ENCODE data around the gene SRRM4.

Gene SRRM4

DNA sequence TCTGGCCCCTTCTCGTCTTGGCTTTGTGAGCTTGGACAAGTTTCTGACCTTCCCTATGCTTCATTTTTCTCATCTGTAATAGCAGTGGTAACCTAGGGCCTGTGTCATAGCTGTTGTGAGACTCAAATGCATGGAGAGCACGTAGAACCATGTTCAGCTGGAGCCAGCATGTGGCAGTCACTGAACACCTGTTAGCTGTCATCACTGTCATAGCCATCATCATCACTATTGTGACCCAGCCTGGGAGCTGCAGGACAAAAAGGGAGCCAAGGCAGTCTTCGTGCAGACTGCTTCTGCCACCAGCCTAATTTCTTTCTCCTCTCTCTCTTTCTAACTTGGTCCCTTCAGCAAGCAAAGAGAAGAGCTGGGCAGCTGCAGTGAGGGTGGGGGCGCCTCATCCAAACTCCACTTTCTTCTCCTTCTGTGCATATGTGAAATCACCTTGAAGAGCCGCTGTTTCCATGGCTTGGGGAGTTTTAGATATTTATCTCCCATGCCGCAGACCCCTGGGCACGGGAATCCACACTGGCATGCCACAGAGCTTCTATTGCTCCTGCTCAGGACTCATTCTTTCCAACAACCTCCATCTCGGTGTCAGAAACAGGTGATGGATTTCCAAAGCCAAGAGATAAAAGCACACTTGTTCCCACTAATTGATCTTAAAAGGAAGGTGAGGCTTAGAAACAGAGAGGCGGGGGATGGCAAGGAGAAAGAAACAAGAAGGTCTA lies 87.0 kb downstream of the SRRM4 start:
- Histone ChIP-seq H3K9me3 (ENCODE audit: control insufficient read depth in 2 of 2, low read length in 2 of 2) (no peaks in the 10 kb centered on the region), H3K4me1 (ENCODE audit: control insufficient read depth in 2 of 2, insufficient read depth in 2 of 2, low read length in 2 of 2) (no peaks in the 10 kb centered on the region), H3K9ac (ENCODE audit: low read depth in 1 of 2, low read length in 2 of 2) (no peak overlapping the region), H3K36me3 (ENCODE audit: control insufficient read depth in 2 of 2, insufficient read depth in 2 of 2, low read length in 2 of 2) (no peaks in the 10 kb centered on the region), H3K4me3 (ENCODE audit: low read length in 2 of 2) (no peak overlapping the region), H3K27me3 (ENCODE audit: control insufficient read depth in 2 of 2, insufficient read depth in 2 of 2, low read length in 2 of 2) (no peaks in the 10 kb centered on the region), H3K27ac (ENCODE audit: low read depth in 2 of 2, low read length in 2 of 2) (no peak overlapping the region)

DNA sequence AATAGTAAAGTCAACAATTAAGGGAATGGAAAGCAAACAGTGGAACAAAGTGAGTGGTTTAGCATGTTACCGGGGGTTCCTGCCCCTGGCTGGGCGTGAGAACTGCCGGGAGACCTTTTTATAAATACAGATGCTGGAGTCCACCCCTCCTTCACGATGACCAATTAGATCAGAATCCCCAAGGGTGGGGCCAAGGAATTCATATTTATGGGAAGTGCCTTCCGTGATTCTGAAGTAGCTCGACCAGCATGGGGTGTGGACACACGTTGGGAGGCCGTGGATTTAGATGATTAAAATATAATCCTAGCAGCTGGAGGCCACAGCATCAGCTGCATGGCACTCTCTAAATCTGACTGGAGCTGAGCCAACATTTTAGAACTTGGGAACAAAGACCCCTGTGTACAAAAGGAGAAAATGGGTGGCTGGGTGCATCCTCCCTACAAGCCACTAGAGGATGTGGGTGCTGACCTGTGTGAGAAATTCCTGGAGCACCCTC lies 87.9 kb downstream of the SRRM4 start:
- Histone ChIP-seq H3K27me3 (ENCODE audit: control insufficient read depth in 2 of 2, insufficient read depth in 2 of 2, low read length in 2 of 2) (no peaks in the 10 kb centered on the region), H3K4me1 (ENCODE audit: control insufficient read depth in 2 of 2, insufficient read depth in 2 of 2, low read length in 2 of 2) (no peaks in the 10 kb centered on the region), H3K4me3 (ENCODE audit: low read length in 2 of 2) (no peak overlapping the region), H3K27ac (ENCODE audit: low read depth in 2 of 2, low read length in 2 of 2) (no peak overlapping the region), H3K36me3 (ENCODE audit: control insufficient read depth in 2 of 2, insufficient read depth in 2 of 2, low read length in 2 of 2) (no peaks in the 10 kb centered on the region), H3K9ac (ENCODE audit: low read depth in 1 of 2, low read length in 2 of 2) (no peak overlapping the region), H3K9me3 (ENCODE audit: control insufficient read depth in 2 of 2, low read length in 2 of 2) (no peaks in the 10 kb centered on the region)

DNA sequence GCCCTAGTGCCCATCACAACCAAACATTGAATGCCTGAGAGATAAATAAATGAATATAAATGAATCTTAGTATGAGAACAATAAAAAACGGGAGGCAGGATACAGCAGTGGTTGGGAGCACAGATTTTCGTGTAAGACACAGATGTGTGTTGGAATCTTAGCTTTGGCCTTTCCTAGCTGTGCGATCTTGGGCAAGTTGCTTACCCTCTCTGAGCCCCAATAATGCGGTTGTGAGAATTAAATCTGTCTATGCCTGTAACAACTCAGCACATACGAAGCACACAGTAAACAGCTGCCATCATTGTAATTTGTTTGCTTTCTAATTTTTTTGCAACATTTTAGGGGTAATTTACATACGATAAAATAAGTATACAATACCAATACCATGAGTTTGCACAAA lies 89.8 kb downstream of the SRRM4 start:
- Histone ChIP-seq H3K27me3 (ENCODE audit: control insufficient read depth in 2 of 2, insufficient read depth in 2 of 2, low read length in 2 of 2) (no peaks in the 10 kb centered on the region), H3K9me3 (ENCODE audit: control insufficient read depth in 2 of 2, low read length in 2 of 2) (no peaks in the 10 kb centered on the region), H3K4me3 (ENCODE audit: low read length in 2 of 2) (no peak overlapping the region), H3K9ac (ENCODE audit: low read depth in 1 of 2, low read length in 2 of 2) (no peak overlapping the region), H3K4me1 (ENCODE audit: control insufficient read depth in 2 of 2, insufficient read depth in 2 of 2, low read length in 2 of 2) (no peaks in the 10 kb centered on the region), H3K27ac (ENCODE audit: low read depth in 2 of 2, low read length in 2 of 2) (no peak overlapping the region), H3K36me3 (ENCODE audit: control insufficient read depth in 2 of 2, insufficient read depth in 2 of 2, low read length in 2 of 2) (no peaks in the 10 kb centered on the region)

DNA sequence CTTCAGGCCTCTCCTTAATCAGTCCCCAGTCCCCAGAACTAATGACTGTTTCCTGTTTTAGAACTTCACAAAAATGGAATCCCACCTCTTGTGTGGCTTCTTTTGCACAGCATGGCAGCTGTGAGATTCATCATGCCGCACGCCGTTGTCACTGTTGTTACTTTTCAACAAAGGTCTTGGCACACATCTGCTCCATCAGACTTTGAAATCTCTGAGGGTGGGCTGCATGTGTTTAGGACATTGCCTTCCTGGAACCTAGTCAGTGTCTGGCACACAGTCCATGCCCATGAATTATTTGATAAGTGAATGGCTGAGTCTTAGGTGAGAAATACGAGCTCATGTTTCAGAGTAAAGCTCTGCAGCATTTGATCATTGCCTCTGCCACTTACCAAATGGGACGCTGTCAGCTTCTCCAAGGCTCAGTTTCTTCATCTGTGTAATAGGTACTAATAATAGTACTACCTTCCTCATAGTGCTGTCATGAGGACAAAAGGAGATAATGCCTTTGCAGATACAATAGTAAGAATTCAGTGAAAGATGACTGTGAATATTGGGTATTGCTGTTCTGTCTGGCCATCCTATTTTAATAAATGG lies 90.4 kb downstream of the SRRM4 start:
- H3K27ac ChIP-seq (ENCODE audit: low read depth in 2 of 2, low read length in 2 of 2), result no peak overlapping the region
- H3K4me3 ChIP-seq (ENCODE audit: low read length in 2 of 2), result no peak overlapping the region
- no peaks in the 10 kb centered on the region for H3K36me3 ChIP-seq (ENCODE audit: control insufficient read depth in 2 of 2, insufficient read depth in 2 of 2, low read length in 2 of 2)
- no peaks in the 10 kb centered on the region for H3K27me3 ChIP-seq (ENCODE audit: control insufficient read depth in 2 of 2, insufficient read depth in 2 of 2, low read length in 2 of 2)
- no peak overlapping the region for H3K9ac ChIP-seq (ENCODE audit: low read depth in 1 of 2, low read length in 2 of 2)
- H3K9me3 ChIP-seq (ENCODE audit: control insufficient read depth in 2 of 2, low read length in 2 of 2), result no peaks in the 10 kb centered on the region
- H3K4me1 ChIP-seq (ENCODE audit: control insufficient read depth in 2 of 2, insufficient read depth in 2 of 2, low read length in 2 of 2), result no peaks in the 10 kb centered on the region

DNA sequence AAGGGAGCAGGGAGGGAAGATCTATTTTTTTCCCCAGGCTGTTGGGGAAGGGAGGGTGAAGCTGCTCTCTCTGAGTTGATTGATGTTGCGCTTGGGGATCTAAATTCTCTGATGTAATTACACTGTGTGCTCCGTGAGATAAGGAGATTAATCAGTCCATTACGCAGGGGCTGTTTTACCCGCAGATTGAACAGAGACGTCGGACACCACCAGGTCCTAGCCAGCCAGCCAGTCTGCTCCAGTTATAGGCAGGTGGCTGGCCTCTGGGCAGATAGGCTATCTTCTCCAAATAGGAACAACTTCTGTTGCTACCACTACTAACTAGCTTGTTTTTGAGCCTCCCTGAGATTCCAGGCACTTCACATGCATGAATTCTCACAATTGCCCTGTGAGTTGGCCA lies 91.1 kb downstream of the SRRM4 start:
- Histone ChIP-seq H3K27ac (ENCODE audit: low read depth in 2 of 2, low read length in 2 of 2) (no peak overlapping the region), H3K4me3 (ENCODE audit: low read length in 2 of 2) (no peak overlapping the region), H3K4me1 (ENCODE audit: control insufficient read depth in 2 of 2, insufficient read depth in 2 of 2, low read length in 2 of 2) (no peaks in the 10 kb centered on the region), H3K9me3 (ENCODE audit: control insufficient read depth in 2 of 2, low read length in 2 of 2) (no peaks in the 10 kb centered on the region), H3K9ac (ENCODE audit: low read depth in 1 of 2, low read length in 2 of 2) (no peak overlapping the region), H3K36me3 (ENCODE audit: control insufficient read depth in 2 of 2, insufficient read depth in 2 of 2, low read length in 2 of 2) (no peaks in the 10 kb centered on the region), H3K27me3 (ENCODE audit: control insufficient read depth in 2 of 2, insufficient read depth in 2 of 2, low read length in 2 of 2) (no peaks in the 10 kb centered on the region)

DNA sequence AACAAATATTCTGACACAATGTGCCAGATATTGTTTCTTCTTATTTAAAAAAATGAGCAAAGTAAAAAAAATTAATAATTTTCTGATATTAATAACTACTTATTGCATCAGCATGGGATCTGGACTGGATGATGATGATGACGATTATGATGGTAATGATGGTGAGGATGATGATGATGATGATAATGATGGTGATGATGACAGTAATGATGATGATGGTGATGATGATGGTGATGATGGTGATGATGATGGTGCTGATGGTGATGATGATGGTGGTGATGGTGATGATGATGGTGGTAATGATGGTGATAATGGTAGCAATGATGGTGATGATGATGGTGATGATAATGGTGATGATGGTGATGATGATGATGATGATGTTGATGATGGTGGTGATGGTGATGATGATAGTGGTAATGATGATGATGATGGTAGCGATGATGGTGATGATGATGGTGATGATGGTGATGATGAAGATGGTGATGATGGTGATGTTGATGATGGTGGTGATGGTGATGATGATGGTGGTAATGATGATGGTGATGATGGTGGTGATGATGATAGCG lies 94.0 kb downstream of the SRRM4 start:
- Histone ChIP-seq H3K36me3 (ENCODE audit: control insufficient read depth in 2 of 2, insufficient read depth in 2 of 2, low read length in 2 of 2) (no peaks in the 10 kb centered on the region), H3K4me1 (ENCODE audit: control insufficient read depth in 2 of 2, insufficient read depth in 2 of 2, low read length in 2 of 2) (no peaks in the 10 kb centered on the region), H3K4me3 (ENCODE audit: low read length in 2 of 2) (no peak overlapping the region), H3K27me3 (ENCODE audit: control insufficient read depth in 2 of 2, insufficient read depth in 2 of 2, low read length in 2 of 2) (no peaks in the 10 kb centered on the region), H3K27ac (ENCODE audit: low read depth in 2 of 2, low read length in 2 of 2) (no peak overlapping the region), H3K9ac (ENCODE audit: low read depth in 1 of 2, low read length in 2 of 2) (no peak overlapping the region), H3K9me3 (ENCODE audit: control insufficient read depth in 2 of 2, low read length in 2 of 2) (no peaks in the 10 kb centered on the region)

DNA sequence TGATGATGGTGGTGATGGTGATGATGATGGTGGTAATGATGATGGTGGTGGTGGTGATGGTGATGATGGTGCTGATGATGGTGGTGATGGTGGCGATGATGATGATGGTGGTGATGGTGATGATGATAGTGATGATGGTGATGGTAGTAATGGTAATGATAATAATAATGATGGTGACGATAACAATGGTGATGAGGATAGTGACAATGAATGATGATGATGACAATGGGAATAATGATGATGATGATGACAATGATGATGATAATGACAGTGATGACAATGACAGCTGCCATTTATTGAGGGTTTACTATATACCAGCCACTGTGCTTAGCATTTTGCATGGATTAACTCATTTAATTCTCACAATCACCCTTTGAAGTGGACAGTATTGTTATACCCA lies 94.6 kb downstream of the SRRM4 start:
- Histone ChIP-seq H3K27me3 (ENCODE audit: control insufficient read depth in 2 of 2, insufficient read depth in 2 of 2, low read length in 2 of 2) (no peaks in the 10 kb centered on the region), H3K27ac (ENCODE audit: low read depth in 2 of 2, low read length in 2 of 2) (no peak overlapping the region), H3K4me3 (ENCODE audit: low read length in 2 of 2) (no peak overlapping the region), H3K9me3 (ENCODE audit: control insufficient read depth in 2 of 2, low read length in 2 of 2) (no peaks in the 10 kb centered on the region), H3K4me1 (ENCODE audit: control insufficient read depth in 2 of 2, insufficient read depth in 2 of 2, low read length in 2 of 2) (no peaks in the 10 kb centered on the region), H3K36me3 (ENCODE audit: control insufficient read depth in 2 of 2, insufficient read depth in 2 of 2, low read length in 2 of 2) (no peaks in the 10 kb centered on the region), H3K9ac (ENCODE audit: low read depth in 1 of 2, low read length in 2 of 2) (no peak overlapping the region)

DNA sequence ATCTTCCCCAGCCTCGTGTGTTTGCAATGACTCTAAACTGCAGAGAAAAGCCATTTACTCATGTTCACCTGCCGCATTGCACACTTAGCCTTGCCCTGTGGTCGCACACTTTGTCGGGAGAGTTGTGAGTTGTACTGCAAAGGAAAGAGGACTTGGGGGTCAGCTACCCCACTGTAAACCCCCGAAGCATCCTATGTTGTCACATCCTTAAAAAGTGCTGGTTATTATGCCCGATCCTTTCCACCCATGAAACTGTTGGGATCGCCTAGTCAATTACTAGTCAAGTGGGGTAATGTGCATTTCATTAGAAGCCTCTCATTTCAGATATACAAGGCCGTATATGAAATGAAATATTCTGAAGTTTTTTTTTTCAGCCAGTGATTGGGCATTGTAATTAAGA lies 98.2 kb downstream of the SRRM4 start:
- H3K4me3 ChIP-seq (ENCODE audit: low read length in 2 of 2), result no peak overlapping the region
- no peaks in the 10 kb centered on the region for H3K4me1 ChIP-seq (ENCODE audit: control insufficient read depth in 2 of 2, insufficient read depth in 2 of 2, low read length in 2 of 2)
- H3K9ac ChIP-seq (ENCODE audit: low read depth in 1 of 2, low read length in 2 of 2), result no peak overlapping the region
- no peaks in the 10 kb centered on the region for H3K36me3 ChIP-seq (ENCODE audit: control insufficient read depth in 2 of 2, insufficient read depth in 2 of 2, low read length in 2 of 2)
- H3K9me3 ChIP-seq (ENCODE audit: control insufficient read depth in 2 of 2, low read length in 2 of 2), result no peaks in the 10 kb centered on the region
- no peak overlapping the region for H3K27ac ChIP-seq (ENCODE audit: low read depth in 2 of 2, low read length in 2 of 2)
- no peaks in the 10 kb centered on the region for H3K27me3 ChIP-seq (ENCODE audit: control insufficient read depth in 2 of 2, insufficient read depth in 2 of 2, low read length in 2 of 2)

DNA sequence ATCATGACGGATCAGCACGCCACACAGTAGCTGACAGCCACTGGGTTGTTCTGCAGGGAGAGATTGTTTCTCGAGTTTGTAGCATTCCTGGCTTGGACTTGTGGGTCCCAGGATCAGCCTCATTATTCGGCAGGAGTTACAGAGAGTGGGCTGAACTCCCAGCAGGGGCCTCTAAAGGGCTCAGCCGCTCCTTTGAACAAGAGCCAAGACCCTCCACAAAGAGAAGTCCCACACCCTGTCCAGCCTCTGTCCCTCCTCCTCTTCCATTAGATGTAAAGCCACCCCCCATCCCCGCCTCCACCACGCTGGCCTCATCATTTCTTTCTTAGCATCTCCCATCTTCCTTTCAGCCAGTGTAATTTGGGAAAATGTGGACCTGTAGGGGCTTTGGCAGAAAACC lies 100.7 kb downstream of the SRRM4 start:
- no peaks in the 10 kb centered on the region for H3K36me3 ChIP-seq (ENCODE audit: control insufficient read depth in 2 of 2, insufficient read depth in 2 of 2, low read length in 2 of 2)
- no peaks in the 10 kb centered on the region for H3K9me3 ChIP-seq (ENCODE audit: control insufficient read depth in 2 of 2, low read length in 2 of 2)
- H3K9ac ChIP-seq (ENCODE audit: low read depth in 1 of 2, low read length in 2 of 2), result no peak overlapping the region
- no peak overlapping the region for H3K27ac ChIP-seq (ENCODE audit: low read depth in 2 of 2, low read length in 2 of 2)
- no peaks in the 10 kb centered on the region for H3K4me1 ChIP-seq (ENCODE audit: control insufficient read depth in 2 of 2, insufficient read depth in 2 of 2, low read length in 2 of 2)
- no peaks in the 10 kb centered on the region for H3K27me3 ChIP-seq (ENCODE audit: control insufficient read depth in 2 of 2, insufficient read depth in 2 of 2, low read length in 2 of 2)
- no peak overlapping the region for H3K4me3 ChIP-seq (ENCODE audit: low read length in 2 of 2)

DNA sequence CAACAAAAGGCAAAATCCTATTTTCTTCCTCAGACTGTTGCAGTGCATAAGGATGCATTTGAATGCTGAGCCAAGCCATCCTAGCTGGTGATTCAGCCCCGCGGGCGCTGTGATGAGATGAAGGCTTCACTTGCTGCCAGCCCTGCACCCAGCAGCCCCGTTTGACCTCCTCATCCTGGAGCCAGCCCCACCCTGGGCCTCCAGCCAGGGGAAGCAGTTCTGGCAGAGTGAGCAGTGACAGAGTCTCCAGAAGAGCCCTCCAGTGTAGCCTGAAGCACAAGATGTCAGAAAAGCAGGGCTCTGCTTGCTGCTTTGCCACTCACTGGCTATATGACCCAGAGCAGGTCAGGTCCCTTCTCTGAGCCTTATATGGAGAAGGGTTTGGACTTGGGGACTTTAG lies 101.2 kb downstream of the SRRM4 start:
- Histone ChIP-seq H3K27ac (ENCODE audit: low read depth in 2 of 2, low read length in 2 of 2) (no peak overlapping the region), H3K27me3 (ENCODE audit: control insufficient read depth in 2 of 2, insufficient read depth in 2 of 2, low read length in 2 of 2) (no peaks in the 10 kb centered on the region)

More for the DNA sequence above, 101.2 kb downstream of the SRRM4 start:
- no peak overlapping the region for H3K4me3 ChIP-seq (ENCODE audit: low read length in 2 of 2)
- H3K36me3 ChIP-seq (ENCODE audit: control insufficient read depth in 2 of 2, insufficient read depth in 2 of 2, low read length in 2 of 2), result no peaks in the 10 kb centered on the region
- H3K9ac ChIP-seq (ENCODE audit: low read depth in 1 of 2, low read length in 2 of 2), result no peak overlapping the region
- no peaks in the 10 kb centered on the region for H3K9me3 ChIP-seq (ENCODE audit: control insufficient read depth in 2 of 2, low read length in 2 of 2)
- no peaks in the 10 kb centered on the region for H3K4me1 ChIP-seq (ENCODE audit: control insufficient read depth in 2 of 2, insufficient read depth in 2 of 2, low read length in 2 of 2)
